Sciatic nerve (tissue), 2 donors: Measurements from ENCODE around the gene OR11H6. TPM values are rescaled to one million over a fixed set of nuclear protein-coding genes. Genes with fewer than 3 reads are reported as not detected.
A peak's percentile ranks its signal among the peaks of the same experiment; 100 is the strongest.
"Not testable (repeated sequence)": the region's sequence is repeated elsewhere in the genome, so short reads cannot be mapped to it uniquely, and the experiment has no call there.

ENCODE experiments used
- ATAC-seq: fragments of 200-7000 bp; cut with Tn5 transposase; one replicate; pipeline ENCODE4 v1.9.1; 2020; ENCODE audit warnings: mild to moderate bottlenecking, moderate library complexity
- DNase-seq: peaks from one replicate; pipeline ENCODE4 v3.0.0-alpha.2; 2020; ENCODE audit warnings: low spot score
- intact Hi-C: fragments of 100-400 bp; cut with DNase I; formaldehyde crosslinking; loops from one replicate; pipeline ENCODE4 v1.14.2; 2022
- total RNA-seq: library from RNA; stranded (reverse); fragmentation: NEBNext Ultra II Directional; extraction: Animal tissue kit (Norgen Biotek cat#: 25700); gene quantifications from one replicate; pipeline ENCODE4 v1.2.1, GENCODE V29; 2021
- donor health status: DM: no; HTN: no; CAD: no.
- donor health status: DM: no; HTN: no; CAD: no.

OR11H6 gene
- not detected for total RNA-seq

- DNase-seq = no peak
- intact Hi-C loops = no loop called here
- no peak for ATAC-seq
Measured at GRCh38 chr14:20223410-20223809, at the start of gene OR11H6. TSS of gene OR11H6 (plus strand) at chr14:20223710. CDS start at chr14:20223710, 0 bp downstream.

GRCh38 chr14:20174205-20174604, 49.3 kb upstream of the OR11H6 start:
- intact Hi-C loops, DNase-seq, ATAC-seq: not testable (repeated sequence)

GRCh38 chr14:20176330-20176729, 47.2 kb upstream of the OR11H6 start:
- no peak for ATAC-seq
- intact Hi-C loops = no loop called here
- DNase-seq = no peak

GRCh38 chr14:20177433-20177974, 46.0 kb upstream of the OR11H6 start:
- intact Hi-C loops = no loop called here
- ATAC-seq = no peak

GRCh38 chr14:20179218-20179617, 44.3 kb upstream of the OR11H6 start:
- intact Hi-C loops = no loop called here
- DNase-seq (no peak), ATAC-seq (peak; percentile 83)

More at GRCh38 chr14:20177433-20177974, 46.0 kb upstream of the OR11H6 start:
- DNase-seq = no peak

GRCh38 chr14:20179880-20180279, 43.6 kb upstream of the OR11H6 start:
- peak; percentile 81 for ATAC-seq
- DNase-seq = no peak
- intact Hi-C loops = no loop called here

- ATAC-seq (no peak), DNase-seq (no peak)
- intact Hi-C loops = no loop called here
Measured at GRCh38 chr14:20180486-20180885, 43.0 kb upstream of the OR11H6 start.

GRCh38 chr14:20184181-20184580, 39.3 kb upstream of the OR11H6 start:
- DNase-seq (no peak), ATAC-seq (no peak)
- intact Hi-C loops = no loop called here

- DNase-seq = no peak
- no peak for ATAC-seq
Measured at GRCh38 chr14:20190596-20190995, 32.9 kb upstream of the OR11H6 start, which contains the start of gene OR11G2. TSS of gene OR11G2 (plus strand) at chr14:20190896. CDS start at chr14:20197438, 6,542 bp downstream.

GRCh38 chr14:20191396-20191795, 32.1 kb upstream of the OR11H6 start:
- DNase-seq (no peak), ATAC-seq (no peak)
- intact Hi-C loops = no loop called here

More at GRCh38 chr14:20190596-20190995, 32.9 kb upstream of the OR11H6 start, which contains the start of gene OR11G2:
- intact Hi-C loops = no loop called here

- ATAC-seq (no peak), DNase-seq (no peak)
- intact Hi-C loops = no loop called here
Measured at GRCh38 chr14:20194101-20194500, 29.4 kb upstream of the OR11H6 start.

GRCh38 chr14:20195170-20195569, 28.3 kb upstream of the OR11H6 start:
- intact Hi-C loops, DNase-seq, ATAC-seq: not testable (repeated sequence)

- ATAC-seq (no peak), DNase-seq (no peak)
- intact Hi-C loops = no loop called here
Measured at GRCh38 chr14:20195911-20196310, 27.6 kb upstream of the OR11H6 start.

- DNase-seq (no peak), ATAC-seq (no peak)
- intact Hi-C loops = no loop called here
Measured at GRCh38 chr14:20197459-20197858, 26.1 kb upstream of the OR11H6 start.

GRCh38 chr14:20198991-20199390, 24.5 kb upstream of the OR11H6 start:
- DNase-seq = no peak
- intact Hi-C loops = no loop called here
- ATAC-seq = no peak

- intact Hi-C loops = no loop called here
- DNase-seq = no peak
- no peak for ATAC-seq
Measured at GRCh38 chr14:20204721-20205120, 18.8 kb upstream of the OR11H6 start.

- DNase-seq (no peak), ATAC-seq (no peak)
Measured at GRCh38 chr14:20209595-20209994, 13.9 kb upstream of the OR11H6 start.

GRCh38 chr14:20212406-20212805, 11.1 kb upstream of the OR11H6 start:
- ATAC-seq, DNase-seq, intact Hi-C loops: not testable (repeated sequence)

More at GRCh38 chr14:20209595-20209994, 13.9 kb upstream of the OR11H6 start:
- intact Hi-C loops = no loop called here

- DNase-seq = no peak
- no peak for ATAC-seq
- intact Hi-C loops = no loop called here
Measured at GRCh38 chr14:20215196-20215595, 8.3 kb upstream of the OR11H6 start.

GRCh38 chr14:20219033-20219432, 4.5 kb upstream of the OR11H6 start:
- ATAC-seq (no peak), DNase-seq (no peak)
- intact Hi-C loops = no loop called here

- intact Hi-C loops = no loop called here
- no peak for DNase-seq
Measured at GRCh38 chr14:20228681-20229080, 5.2 kb downstream of the OR11H6 start, which contains the start of gene OR11H7. TSS of gene OR11H7 (plus strand) at chr14:20228981.

More at GRCh38 chr14:20228681-20229080, 5.2 kb downstream of the OR11H6 start, which contains the start of gene OR11H7:
- ATAC-seq = no peak
